Measurements from ENCODE around the gene KCNQ2. TPM values are rescaled to one million over a fixed set of nuclear protein-coding genes. Genes with fewer than 3 reads are reported as not detected.

The KCNQ2 gene
- total and polyA plus RNA-seq, 10 of the 15 experiments (the other 5 are each of a cell fraction or from before 2014, with no cell fraction given) = 0.06 to 0.49 (median 0.26) TPM; not detected in 7

GRCh38 chr20:63409066-63409833, 63.2 kb downstream of the KCNQ2 start:
- H3K27me3 ChIP-seq (replicated peaks in 1 of 2; ENCODE audit: control insufficient read depth in 2 of 2, insufficient read depth in 2 of 2, low read length in 1 of 2) = no peaks in the 10 kb centered on the region
- ChIA-PET CTCF (no interaction called here), RAD21 (ENCODE audit: unreplicated experiment) (no interaction called here), SMC1A (ENCODE audit: uncharacterized antibody, unreplicated experiment) (interaction anchor here (0.6 kb wide), 1 partner anchor 15 kb away, joined by 3 read pairs; no protein-coding TSS in a partner anchor), POLR2A (no interaction called here)
- no peaks in the 10 kb centered on the region for H3K36me3 ChIP-seq (ENCODE audit: control insufficient read depth in 2 of 2, insufficient read depth in 2 of 2, low read length in 1 of 2)
- no peak overlapping the region for H3K9ac ChIP-seq (ENCODE audit: control insufficient read depth, insufficient read depth, low read length)
- no peak overlapping the region for H2AFZ ChIP-seq (ENCODE audit: control insufficient read depth, low read depth, low read length)
- no peaks in the 10 kb centered on the region; the same call in 2 of the 3 replicates for H3K9me3 ChIP-seq (replicated peaks; ENCODE audit: control insufficient read depth, insufficient read depth, low read length)
- no peak overlapping the region for H3K4me3 ChIP-seq
- H3K4me2 ChIP-seq (ENCODE audit: control insufficient read depth, insufficient read depth) = no peak overlapping the region
- no peaks in the 10 kb centered on the region for H3K4me1 ChIP-seq (ENCODE audit: control insufficient read depth, insufficient read depth, low read length)
- no peak overlapping the region for H3K27ac ChIP-seq (ENCODE audit: control insufficient read depth, insufficient read depth)
- in situ Hi-C loops (cut with MboI) = no loop called here
- TF ChIP-seq BCL3 (IDR thresholded peaks at IDR 0.05; ENCODE audit: borderline replicate concordance, insufficient read depth, low read depth, low read length, poor library complexity, severe bottlenecking) (peak; percentile 68), SPI1 (IDR thresholded peaks at IDR 0.05; ENCODE audit: borderline replicate concordance, insufficient read depth, low read depth, low read length) (no peak)
- DNase-seq (ENCODE audit: low read depth, low spot score) (no peak), ATAC-seq (no peak), FAIRE-seq (no peak)
- intact Hi-C loops (cut with micrococcal nuclease; ENCODE audit: unreplicated experiment) = no loop called here
- no peaks in the 10 kb centered on the region for H4K20me1 ChIP-seq (ENCODE audit: control insufficient read depth, insufficient read depth)
- no TSS peak for BruUV-seq (replicated peaks)
- no peaks in the 10 kb centered on the region for H3K79me2 ChIP-seq (ENCODE audit: control insufficient read depth, insufficient read depth, low read length)
- 77% methylated on average over 19 of the region's 21 CpGs for WGBS (ENCODE audit: insufficient coverage, insufficient replicate concordance, low lambda C conversion rate, missing lambda C conversion rate)

DNA sequence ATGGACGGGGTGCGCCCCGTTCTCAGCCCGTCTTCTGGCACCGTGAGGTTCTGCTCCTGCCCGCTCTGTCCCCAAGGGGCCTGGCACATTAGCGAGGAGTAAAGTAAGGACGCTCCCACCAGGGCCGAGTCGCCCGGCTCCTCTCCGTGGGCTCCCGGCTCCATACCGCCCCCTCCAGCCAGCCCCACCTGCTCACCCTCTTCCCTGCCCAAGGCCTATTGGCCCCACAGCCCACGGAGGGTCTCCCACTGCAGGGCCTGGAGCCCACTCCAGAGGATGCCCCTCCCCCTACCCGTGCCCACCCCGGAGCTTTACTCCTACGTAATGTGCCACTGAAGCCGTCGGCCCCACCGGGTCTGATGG, 63.8 kb downstream of the KCNQ2 start:
- Histone ChIP-seq H3K4me1 (ENCODE audit: control insufficient read depth, insufficient read depth, low read length) (no peaks in the 10 kb centered on the region), H3K4me3 (no peak overlapping the region), H3K79me2 (ENCODE audit: control insufficient read depth, insufficient read depth, low read length) (no peaks in the 10 kb centered on the region), H3K4me2 (ENCODE audit: control insufficient read depth, insufficient read depth) (no peak overlapping the region), H3K9me3 (replicated peaks; ENCODE audit: control insufficient read depth, insufficient read depth, low read length) (no peaks in the 10 kb centered on the region; the same call in 2 of the 3 replicates), H4K20me1 (ENCODE audit: control insufficient read depth, insufficient read depth) (no peaks in the 10 kb centered on the region), H2AFZ (ENCODE audit: control insufficient read depth, low read depth, low read length) (no peak overlapping the region), H3K9ac (ENCODE audit: control insufficient read depth, insufficient read depth, low read length) (no peak overlapping the region), H3K27ac (ENCODE audit: control insufficient read depth, insufficient read depth) (no peak overlapping the region), H3K36me3 (ENCODE audit: control insufficient read depth in 2 of 2, insufficient read depth in 2 of 2, low read length in 1 of 2) (no peaks in the 10 kb centered on the region), H3K27me3 (replicated peaks in 1 of 2; ENCODE audit: control insufficient read depth in 2 of 2, insufficient read depth in 2 of 2, low read length in 1 of 2) (no peaks in the 10 kb centered on the region)
- FAIRE-seq (no peak), DNase-seq (ENCODE audit: low read depth, low spot score) (no peak), ATAC-seq (no peak)
- ChIA-PET RAD21 (ENCODE audit: unreplicated experiment) (no interaction called here), POLR2A (no interaction called here), SMC1A (ENCODE audit: uncharacterized antibody, unreplicated experiment) (no interaction called here), CTCF (no interaction called here)
- 62% methylated on average over 17 of the region's 21 CpGs for WGBS (ENCODE audit: insufficient coverage, insufficient replicate concordance, low lambda C conversion rate, missing lambda C conversion rate)
- no TSS peak for BruUV-seq (replicated peaks)
- intact Hi-C loops (cut with micrococcal nuclease; ENCODE audit: unreplicated experiment) = no loop called here
- in situ Hi-C loops (cut with MboI) = no loop called here
- TF ChIP-seq IRF3 (IDR thresholded peaks at IDR 0.05) (no peak), NRF1 (conservative IDR thresholded peaks at IDR 0.05; ENCODE audit: low read depth, low read length) (no peak), SMAD1 (IDR thresholded peaks at IDR 0.05; ENCODE audit: low read depth, partially characterized antibody) (no peak), KAT2A (conservative IDR thresholded peaks at IDR 0.05; ENCODE audit: control insufficient read depth, low read depth, low read length) (no peak), IKZF2 (IDR thresholded peaks at IDR 0.05) (no peak), ZSCAN29 (IDR thresholded peaks at IDR 0.05) (no peak), BRCA1 (IDR thresholded peaks at IDR 0.05; ENCODE audit: low read depth, low read length) (no peak), EZH2 (IDR thresholded peaks at IDR 0.05; ENCODE audit: borderline replicate concordance, control insufficient read depth, low read depth, low read length) (no peak), PKNOX1 (IDR thresholded peaks at IDR 0.05) (no peak), NFXL1 (IDR thresholded peaks at IDR 0.05; ENCODE audit: borderline replicate concordance) (no peak)
- TF ChIP-seq, protein P1, sequence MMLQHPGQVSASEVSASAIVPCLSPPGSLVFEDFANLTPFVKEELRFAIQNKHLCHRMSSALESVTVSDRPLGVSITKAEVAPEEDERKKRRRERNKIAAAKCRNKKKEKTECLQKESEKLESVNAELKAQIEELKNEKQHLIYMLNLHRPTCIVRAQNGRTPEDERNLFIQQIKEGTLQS (IDR thresholded peaks at IDR 0.05; ENCODE audit: borderline replicate concordance, extremely low read depth, low read depth, low read length) = no peak
